ENCODE data around the gene SRRT.
"Not testable (repeated sequence)": the region's sequence is repeated elsewhere in the genome, so short reads cannot be mapped to it uniquely, and the experiment has no call there.

The SRRT gene

GRCh38 chr7:100893910-100894721 lies 19.2 kb downstream of the SRRT start:
- no peak for DNase-seq (ENCODE audit: low read depth)

DNA sequence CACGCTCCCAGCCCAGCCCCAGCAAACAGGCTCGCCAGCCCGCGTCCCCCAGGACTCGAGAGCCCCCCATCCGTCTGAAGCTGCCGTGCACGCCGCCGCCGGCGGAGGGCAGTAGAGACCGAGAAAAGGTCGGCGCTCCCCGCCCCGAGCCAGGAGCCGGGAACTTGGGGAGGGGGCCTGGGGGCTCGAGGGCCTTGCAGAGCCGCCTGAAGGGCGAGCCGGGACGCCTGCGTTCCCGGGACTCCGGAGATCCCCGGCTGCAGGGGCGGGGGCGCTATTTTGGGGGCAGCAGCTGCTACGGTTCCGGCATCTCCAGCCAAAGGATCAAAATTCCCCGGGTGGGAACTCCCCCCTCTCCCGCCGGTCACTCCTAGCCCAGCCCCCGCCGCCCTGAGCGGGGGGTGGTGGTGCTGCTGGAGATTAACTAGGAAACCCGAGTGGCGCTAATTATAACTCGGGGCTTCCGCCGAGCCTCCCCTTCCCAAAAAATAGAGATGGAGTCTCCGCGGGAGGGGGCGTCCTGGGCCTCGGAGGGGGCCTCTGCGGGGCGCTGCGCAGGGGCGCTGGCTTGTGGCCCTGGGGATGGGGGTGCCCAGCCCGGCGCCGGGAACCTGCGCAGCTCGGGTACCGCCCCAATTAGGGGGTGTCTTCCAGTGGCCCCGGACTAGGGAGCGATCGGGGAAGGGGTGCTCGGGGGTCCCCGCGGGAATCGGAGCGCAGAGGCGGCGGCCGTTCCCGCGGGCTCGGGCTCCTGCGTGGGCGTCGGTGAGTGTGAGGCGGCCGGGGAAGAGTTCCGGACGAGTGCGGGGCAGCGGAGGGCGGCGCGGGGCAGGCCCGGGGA lies 20.2 kb downstream of the SRRT start:
- no peak for DNase-seq (ENCODE audit: low read depth)

GRCh38 chr7:100895701-100895955 lies 20.7 kb downstream of the SRRT start, which contains the start of gene ACHE:
Gene ACHE (minus strand): TSS chr7:100895888. CDS start chr7:100894232, 1,656 bp downstream.
- DNase-seq (ENCODE audit: low read depth), result no peak

DNA sequence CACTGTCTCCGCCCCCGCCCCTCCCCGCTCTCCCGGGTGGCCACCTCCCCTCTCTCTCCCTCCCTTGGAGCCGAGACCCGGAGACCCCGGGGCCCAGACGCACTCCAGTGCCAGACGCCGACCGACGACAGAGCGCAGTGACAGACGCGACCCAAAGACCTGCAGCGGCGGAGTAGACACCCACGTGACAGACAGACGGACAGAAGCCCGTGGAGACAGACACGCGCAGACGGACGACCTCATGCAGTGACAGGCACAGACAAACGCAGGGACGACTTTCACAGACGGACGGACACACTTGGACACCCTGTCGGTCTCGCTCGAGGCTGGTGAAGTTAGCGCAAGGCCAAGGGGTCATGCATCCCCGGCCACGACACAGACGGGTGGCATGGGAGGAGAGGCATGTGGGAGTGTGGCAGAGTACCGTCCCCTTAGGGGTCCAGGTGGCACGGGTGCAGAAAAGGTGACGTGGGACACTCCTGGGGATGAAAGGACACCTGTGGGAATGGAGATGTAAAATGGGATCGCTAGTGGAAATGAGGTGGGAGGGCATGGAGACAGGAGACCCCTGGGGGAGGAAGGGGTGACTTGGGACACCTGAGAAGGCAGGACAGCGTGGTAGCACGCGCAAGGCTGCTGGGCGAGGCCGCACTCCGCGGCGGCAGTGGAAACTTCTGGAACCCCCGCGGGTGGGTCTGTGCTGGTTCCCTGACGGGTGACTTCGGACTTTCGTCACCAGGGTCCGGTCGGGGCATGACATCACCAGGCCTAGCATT lies 21.2 kb downstream of the SRRT start:
- no peak for DNase-seq (ENCODE audit: low read depth)

DNA sequence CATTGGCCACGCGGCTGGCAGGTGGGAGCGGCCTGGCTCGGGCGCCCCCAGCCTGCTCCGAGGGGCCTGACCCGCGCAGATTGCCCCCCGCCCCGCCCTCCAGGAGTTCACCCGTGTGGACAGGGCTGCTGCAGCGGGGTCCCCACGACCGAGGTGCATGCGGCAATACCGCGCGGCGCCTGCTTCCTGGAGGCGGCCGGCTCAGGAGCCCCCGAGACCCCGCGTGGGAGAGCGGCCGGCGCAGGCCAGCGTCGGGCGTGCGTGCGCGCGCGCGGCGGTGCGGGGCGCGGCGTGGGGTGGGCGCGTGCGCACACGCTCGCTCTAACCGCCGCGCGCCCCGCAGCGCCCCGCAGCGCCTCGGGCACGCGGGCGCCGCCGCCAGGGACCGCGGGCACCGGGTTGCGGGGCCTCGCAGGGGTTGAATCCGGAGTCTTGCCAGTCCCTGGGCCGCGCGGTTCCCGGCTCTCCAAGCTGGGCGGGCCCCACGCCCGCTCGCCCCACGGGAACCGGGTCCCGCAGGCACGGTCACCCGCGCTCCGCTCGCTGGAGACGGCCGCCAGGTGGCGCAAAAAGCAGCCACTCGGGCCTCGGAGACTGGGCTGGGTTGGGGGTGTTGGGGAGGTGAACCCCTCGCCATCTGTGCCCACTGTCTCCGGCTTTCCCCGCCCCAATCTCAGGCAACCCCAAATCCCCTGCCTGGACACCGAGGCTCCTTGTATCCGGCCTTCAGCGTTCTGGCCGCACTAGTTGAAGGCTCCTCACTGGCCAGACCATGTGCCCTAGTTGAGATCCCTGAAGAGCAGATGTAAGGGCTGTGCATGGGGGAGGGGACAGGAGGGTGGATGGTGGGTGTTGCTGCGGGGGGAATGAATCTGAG lies 22.1 kb downstream of the SRRT start:
- DNase-seq (ENCODE audit: low read depth), result no peak

DNA sequence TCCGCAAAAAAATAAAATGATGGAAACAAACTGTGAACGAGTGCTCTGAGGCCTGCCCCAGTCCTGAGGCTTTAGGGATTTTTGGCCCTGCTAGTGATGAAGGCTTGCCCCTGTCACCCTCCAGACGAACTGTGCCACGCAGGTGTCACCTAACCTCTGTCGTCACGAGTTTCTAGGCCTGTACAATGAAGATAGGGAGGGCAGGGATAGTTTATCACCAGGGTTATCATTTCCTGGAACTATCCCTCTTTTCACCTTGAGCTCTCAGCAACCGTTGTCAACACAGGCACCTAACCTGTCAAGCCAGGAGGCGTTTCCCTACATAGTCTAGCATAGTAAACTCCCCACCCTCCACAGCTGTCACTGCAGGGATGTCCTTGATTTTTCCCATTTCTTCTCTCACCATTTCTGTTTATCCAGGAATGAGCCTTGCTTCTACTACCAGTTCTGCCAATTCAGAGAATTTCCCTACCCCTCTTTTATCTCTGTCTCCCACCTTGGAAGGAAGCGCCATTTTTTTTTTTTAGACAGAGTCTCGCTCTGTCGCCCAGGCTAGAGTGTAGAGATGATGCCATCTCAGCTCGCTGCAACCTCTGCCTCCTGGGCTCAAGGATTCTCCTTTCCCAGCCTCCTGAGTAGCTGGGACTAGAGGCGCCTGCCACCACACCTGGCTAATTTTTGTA lies 23.0 kb downstream of the SRRT start:
- no peak for DNase-seq (ENCODE audit: low read depth)

GRCh38 chr7:100899432-100899831 lies 24.5 kb downstream of the SRRT start:
- no peak for DNase-seq (ENCODE audit: low read depth)

DNA sequence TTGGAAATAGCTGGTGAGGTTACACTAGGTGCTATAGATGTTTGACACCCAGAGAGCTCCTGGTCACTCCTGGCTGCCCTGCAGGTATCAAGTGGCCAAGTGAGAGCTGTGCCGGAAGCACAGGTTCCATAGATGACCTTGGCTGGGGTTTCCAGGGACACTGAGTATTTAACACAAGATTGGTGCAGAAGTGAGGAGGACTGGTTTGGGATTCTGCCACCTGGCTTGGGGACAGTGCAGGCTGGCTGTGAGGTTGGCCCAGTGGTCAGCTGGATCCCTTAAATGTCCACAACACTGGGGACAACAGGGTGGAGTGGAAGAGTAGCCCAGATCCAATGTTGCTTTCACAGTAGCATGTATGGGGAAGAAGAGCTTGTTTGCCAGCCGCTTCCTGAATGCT lies 26.1 kb downstream of the SRRT start:
- DNase-seq (ENCODE audit: low read depth), result no peak

DNA sequence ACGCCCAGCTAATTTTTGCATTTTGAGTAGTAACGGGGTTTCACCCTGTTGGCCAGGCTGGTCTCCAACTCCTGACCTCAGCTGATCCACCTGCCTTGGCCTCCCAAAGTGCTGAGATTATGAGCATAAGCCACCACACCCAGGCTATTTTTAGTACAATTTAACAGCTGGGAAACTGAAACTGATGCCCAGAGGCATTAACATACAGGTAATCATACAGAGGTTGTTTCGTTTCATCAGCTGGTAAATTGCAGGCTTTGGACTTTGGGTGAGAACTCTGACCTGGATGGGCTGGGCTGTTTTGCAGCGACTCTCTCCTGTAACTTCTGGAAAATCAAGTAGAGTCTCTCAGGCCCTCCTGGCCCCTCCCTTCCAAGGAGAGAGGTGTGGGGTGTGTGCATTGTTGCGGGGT lies 27.0 kb downstream of the SRRT start:
- no peak for DNase-seq (ENCODE audit: low read depth)

DNA sequence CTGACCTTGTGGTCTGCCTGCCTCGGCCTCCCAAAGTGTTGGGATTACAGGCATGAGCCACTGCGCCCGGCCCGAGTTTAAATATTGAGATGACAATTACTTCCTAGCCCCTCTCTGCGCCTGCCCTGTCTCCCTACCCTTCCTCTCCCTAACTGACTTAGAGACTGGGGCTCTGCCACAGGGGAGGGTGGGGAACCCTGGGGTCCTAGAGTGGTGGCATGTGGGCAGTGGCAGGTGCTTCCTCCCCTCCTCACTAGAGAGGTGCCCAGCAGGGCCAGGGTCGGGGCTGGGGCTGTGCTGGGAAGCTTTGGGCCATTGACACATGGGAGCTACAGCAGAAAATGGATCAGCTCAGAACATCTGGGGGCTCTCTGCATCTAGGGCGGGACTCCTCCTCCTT lies 27.7 kb downstream of the SRRT start:
- no peak for DNase-seq (ENCODE audit: low read depth)

DNA sequence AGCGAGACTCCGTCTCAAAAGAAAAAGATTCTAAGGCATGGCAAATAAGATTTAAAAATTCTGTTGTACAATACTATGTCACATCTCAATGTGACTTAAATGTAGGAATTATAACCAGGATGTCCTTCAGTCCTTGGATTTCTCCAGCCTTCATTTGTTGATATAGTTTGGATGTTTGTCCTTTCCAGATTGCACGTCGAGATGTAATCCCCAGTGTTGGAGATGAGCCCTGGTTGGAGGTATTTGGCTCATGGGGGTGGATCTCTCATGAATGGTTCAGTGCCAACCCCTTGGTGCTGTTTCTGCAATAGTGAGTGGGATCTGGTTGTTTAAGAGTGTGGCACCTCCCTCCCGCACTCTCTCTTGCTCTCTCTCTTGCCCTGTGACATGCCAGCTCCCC lies 33.6 kb downstream of the SRRT start:
- no peak for DNase-seq (ENCODE audit: low read depth)

DNA sequence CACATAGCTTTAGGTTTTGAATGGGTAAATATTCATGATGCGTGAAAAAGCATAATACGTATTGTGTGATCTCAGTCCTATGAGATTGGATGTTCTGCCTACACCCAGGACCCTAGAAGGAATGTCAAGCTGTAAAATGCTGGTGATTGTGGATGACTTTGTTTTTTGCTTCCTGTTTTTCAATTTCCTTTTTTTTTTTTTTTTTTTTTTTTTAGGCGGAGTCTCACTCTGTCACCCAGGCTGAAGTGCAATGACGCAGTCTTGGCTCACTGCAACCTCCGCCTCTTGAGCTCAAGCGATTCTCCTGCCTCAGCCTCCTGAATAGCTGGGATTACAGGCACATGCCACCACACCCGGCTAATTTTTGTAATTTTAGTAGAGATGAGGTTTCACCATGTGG lies 35.5 kb downstream of the SRRT start:
- not testable (repeated sequence) for DNase-seq (ENCODE audit: low read depth)

DNA sequence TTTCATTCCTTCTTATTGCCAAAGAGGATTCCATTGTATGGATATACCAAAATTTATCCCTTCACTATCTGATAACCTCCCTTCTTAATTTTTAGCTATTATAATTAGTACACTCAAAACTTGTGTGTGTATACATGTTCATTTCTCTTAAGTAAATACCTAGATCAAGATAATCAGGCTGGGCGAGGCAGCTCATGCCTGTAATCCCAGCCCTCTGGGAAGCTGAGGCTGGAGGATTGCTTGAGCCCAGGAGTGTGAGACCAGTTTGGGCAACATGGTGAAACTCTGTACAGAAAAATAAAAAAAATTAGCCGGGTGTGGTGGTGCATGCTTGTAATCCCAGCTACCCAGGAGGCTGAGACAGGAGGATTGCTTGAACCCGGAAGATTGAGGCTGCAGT lies 36.6 kb downstream of the SRRT start:
- no peak for DNase-seq (ENCODE audit: low read depth)

DNA sequence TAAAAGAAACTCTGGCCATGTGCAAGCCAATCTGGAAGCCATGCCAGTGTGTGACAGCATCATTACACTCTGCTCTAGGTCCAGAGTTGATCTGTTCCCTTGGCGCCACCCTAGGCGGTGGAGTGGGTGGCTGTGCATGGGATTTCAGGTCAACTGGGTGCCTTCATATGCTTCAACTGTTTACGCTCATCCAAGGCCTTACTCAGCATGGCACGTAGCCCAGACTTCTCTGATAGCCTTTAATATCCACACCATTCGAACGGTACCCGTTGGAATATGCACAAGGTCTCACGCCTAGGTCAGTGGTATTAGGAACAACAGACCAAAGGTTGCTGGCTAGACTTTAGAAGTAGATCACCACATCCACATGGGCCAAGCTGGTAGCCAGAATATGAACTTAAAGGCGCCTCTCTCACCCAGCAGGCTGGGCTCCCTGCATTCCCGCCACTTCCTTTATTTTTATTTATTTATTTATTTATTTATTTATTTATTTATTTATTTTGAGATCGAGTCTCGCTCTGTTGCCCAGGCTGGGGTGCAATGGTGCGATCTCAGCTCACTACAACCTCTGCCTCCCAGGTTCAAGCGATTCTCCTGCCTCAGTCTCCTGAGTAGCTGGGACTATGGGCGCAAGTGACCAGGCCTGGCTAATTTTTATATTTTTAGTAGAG lies 39.4 kb downstream of the SRRT start:
- no peak for DNase-seq (ENCODE audit: low read depth)

DNA sequence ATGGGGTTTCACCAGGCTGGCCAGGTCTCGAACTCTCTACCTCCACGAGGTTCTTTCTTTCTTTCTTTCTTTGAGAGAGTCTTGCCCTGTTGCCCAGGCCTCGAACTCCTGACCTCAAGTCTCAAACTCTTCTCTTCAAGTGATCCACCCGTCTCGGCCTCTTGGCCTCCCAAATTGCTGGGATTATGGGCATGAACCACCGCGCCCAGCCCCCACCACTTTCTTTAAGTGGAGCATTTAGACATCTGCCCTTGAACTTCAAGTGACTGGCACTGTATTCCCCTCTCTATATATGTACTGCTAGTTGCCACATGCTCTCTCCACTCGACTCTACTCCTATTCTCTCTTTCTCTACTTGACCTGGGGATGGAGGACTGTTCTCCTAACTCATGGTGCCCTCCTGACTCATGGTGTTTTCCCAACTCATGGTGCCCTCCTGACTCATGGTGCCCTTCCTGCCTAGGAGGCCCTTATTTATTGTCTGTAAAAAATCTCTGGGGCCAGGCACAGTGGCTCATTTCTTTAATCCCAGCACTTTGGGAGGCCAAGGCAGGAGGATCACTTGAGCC lies 40.1 kb downstream of the SRRT start:
- DNase-seq (ENCODE audit: low read depth), result no peak

- not testable (repeated sequence) for DNase-seq (ENCODE audit: low read depth)
Measured at GRCh38 chr7:100919335-100919734, 44.4 kb downstream of the SRRT start.

DNA sequence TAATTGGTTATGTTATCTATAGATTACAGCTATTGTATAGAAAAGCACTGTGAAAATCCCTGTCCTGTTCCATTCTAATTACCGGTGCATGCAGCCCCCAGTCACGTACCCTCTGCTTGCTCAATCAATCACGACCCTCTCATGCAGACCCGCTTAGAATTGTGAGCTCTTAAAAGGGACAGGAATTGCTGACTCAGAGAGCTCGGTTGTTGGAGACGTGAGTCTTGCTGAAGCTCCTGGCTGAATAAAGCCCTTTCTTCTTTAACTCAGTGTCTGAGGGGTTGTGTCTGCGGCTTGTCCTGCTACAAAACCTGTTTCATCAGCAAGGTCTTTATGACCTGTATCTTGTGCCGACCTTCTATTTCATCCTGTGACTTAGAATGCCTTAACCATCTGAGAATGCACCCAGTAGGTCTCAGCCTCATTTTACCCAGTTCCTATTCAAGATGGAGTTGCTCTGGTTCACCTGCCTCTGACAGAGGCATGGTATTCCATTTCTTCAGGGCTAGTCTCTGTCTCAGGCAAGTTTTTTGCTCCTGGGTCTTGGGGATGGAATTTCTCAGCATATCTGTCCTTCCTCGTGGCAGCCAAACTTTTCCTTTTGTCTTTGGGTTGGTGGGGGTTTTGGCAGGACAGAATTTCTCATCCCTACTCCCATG lies 45.0 kb downstream of the SRRT start:
- not testable (repeated sequence) for DNase-seq (ENCODE audit: low read depth)

GRCh38 chr7:100921039-100921438 lies 46.1 kb downstream of the SRRT start:
- no peak for DNase-seq (ENCODE audit: low read depth)

- DNase-seq (ENCODE audit: low read depth), result not testable (repeated sequence)
Measured at GRCh38 chr7:100923616-100924015, 48.7 kb downstream of the SRRT start.

DNA sequence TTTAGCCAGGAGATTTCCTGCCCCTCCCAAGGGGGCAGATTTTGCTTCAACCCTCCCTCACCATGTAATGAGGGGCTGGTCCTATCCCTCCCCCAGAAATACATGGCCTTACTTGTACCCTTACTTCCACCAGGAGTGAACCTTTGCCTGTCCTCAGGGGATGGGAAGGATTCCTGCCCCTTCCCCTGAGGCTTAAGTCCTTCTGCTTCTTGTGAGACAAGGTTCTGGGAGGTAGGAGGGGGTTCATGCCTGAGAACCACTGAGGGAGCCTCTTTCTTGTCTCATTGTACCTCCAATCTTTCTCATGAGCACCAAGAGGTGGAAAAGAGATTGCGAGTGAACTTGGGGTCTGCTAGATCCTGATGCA lies 54.9 kb downstream of the SRRT start:
- DNase-seq (ENCODE audit: low read depth), result no peak
